ENCODE measurements around the gene EMC7.

DNA sequence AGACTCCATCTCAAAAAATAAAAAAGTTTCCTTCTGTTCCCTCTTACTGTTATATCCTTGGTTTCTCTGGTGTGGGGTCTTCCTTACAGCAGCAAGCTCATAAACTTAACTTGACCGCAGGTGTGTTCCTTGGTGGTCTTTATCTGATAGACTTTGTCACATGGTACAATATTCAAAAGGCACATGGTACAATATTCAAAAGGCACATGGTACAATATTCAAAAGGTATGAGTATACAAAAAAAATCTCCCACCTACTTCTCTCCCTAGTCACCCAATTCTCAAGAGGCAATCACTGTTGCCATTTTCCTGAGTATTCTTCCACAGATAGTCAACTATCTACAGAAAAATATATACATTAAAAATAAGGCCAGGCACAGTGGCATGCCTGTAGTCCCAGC, 4.8 kb upstream of the EMC7 start:
- TF ChIP-seq POLR2AphosphoS5 (IDR thresholded peaks at IDR 0.05; ENCODE audit: low read depth, low read length) (no peak), POLR2A (IDR thresholded peaks at IDR 0.05; ENCODE audit: low read depth, low read length) (no peak), TAF1 (IDR thresholded peaks at IDR 0.05; ENCODE audit: low read depth, low read length) (no peak)

Measured in GM12891 (cell line).